Left hindlimb (tissue), 1 donor: ENCODE results near the gene STOML1.

Experiments used
- DNase-seq: peaks from one replicate; pipeline ENCODE4 v3.0.0-alpha.2; 2018

The STOML1 gene, protein sequence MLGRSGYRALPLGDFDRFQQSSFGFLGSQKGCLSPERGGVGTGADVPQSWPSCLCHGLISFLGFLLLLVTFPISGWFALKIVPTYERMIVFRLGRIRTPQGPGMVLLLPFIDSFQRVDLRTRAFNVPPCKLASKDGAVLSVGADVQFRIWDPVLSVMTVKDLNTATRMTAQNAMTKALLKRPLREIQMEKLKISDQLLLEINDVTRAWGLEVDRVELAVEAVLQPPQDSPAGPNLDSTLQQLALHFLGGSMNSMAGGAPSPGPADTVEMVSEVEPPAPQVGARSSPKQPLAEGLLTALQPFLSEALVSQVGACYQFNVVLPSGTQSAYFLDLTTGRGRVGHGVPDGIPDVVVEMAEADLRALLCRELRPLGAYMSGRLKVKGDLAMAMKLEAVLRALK

DNA sequence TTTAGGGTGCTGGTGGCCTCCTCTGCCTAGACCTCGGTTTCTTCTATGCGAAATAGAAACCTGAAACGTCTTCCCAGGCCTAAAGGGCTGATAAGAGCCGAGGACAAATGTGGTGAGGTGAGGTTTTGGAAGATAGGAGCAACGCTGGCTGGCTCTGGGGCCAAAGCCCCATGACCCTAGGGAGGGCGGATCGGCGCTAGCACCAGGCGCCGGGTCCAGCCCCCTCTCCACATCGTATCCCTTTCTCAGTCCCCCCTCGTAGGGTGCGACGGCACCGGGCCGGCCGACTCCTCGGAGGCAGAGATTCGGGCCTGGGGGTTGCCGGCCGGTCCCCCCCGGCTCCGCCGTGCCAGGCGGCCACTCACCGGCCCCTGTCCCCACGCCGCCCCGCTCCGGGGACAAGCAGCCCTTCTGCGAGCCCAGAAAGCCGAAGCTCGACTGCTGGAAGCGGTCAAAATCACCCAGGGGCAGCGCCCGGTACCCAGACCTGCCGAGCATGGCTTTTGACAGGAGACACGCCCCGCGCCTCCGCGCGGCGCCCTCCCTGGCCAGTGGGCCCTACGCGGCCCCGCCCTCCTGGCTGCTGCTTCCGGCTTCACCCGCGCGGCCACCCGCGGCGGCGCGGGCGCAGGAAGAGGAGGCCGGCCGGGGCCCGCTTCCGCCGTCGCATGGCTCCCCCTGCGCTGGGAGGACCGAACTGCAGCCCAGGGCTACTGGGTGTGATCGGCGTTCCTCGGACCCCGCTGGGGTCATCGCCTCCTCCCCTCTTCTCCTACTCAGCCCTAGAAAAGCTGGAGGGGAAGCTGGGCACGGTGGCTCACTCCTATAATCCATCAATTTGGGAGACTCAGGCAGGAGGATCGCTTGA, at the start of gene STOML1:
Gene STOML1 (minus strand): TSS at position 570 of the 868 bp plus-strand sequence. CDS start 72 bp downstream, at position 498.
- peak; percentile 93 for DNase-seq

DNA sequence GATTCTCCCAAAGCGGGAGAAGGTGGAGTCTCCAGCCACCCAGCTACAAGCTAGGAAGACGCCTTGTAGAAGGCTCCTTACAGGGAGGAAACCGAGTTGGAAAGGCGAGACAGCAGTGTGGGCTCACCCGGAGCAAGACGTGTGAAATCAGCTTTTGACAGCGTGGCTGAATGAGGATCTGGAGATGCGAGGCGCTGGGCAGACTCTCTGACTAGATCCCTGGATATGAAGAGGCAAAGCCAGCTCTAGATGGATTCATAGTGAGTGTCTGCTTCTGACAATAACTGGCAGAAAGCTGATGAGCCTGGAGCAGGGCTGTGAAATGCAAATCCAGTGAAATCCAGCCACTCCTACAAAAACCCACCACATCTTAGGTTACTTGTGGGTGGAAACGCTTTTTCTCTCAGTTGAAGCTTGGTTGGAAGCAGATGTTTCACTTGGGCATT, 49.2 kb upstream of the STOML1 start:
- no peak for DNase-seq

DNA sequence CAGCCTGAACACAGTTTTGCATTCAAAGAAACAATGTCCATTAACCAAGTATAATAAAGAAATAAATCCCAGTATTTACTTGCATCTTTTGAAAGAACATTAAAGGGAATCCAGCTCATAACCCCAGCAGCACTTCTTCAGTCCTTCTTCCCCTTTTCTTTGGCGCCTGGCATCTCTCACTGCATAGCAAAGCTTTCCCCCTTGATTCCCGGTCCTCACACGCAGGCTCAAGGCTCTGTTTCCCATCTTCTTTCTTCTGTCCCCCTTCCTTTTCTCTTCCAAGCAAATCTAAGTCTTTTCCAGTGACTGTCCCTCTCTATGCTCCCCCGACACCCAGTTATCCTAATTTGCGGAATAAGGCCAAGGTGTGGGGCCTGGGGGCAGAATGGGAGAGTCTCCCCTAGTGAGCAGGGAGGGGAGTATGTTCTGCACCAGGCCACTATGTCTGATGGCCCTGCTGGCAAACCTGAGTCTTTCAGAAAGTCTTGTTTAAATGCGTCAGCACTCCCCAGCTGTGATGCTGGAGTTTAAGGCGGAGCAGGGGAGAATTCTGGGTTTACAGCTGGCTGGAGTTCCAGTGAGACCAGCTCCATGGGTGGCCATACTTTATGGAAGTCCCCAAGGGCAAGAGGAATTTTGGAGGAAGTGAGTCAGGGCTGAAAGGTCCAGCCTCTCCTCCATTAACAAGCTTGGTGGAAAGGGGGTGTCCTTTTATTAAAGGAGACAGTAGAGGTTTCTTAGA, 48.2 kb upstream of the STOML1 start:
- DNase-seq: peak; percentile 73

DNA sequence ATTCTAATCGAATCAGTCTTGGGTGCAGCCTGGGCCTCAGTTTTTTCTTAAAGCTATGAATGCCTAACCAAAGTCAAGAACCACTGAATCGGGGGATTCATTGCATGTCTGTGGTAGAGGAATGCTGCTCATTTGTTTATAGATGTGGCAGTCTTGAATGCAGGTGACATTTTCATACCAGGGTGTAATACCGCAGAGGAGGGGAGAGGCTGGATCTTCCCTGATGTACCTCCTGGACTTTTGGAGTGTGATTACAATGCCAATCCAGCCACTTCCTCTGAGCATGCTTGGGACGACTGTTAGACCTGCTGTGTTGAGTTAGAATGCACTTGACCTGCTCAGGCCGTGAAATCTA, 47.5 kb upstream of the STOML1 start:
- DNase-seq: no peak

DNA sequence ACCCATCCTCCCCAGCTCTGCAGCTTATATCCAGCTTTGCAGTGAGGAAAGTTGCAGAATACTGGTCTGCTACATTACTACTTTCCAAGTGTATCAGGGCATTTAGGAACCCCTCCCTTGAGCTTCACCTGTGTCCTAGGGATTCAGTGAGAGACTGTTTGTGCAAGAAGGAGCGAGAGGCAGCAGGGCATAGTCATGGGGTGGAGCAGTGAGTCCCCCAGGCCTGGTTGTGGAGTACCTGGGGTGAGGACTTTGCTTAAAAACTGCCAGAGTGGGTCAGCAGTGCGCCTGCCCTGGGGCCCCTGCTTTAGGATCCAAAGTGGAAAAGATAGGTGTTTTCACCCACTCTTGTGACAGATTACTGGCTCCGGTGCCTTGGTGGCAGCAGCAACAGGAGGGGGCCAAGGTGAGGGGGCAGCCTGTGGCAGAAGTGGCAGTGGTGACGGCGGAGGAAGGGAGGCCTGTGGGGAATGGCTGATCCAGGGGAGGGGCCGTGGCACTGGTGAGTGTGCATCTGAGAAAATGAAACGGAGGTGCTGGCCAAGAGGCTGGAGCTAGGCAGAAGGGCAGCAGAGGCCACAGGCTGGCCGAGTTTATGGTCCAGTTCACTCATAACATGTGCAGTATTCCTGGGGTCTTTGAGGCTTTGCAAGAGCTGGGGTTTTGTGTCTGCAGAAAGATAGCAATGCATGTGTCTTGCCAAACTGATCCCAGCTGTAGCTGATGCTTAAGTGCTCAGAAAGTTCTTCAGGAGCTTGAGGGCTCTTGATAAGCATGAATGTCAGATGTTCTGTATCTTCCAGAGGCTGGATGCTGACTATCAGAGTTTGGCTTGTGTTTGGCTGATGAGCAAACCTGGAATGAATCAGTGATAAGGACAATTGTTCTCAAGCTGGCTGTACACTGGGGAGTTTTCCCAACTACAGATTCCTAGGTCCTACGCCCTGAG, 46.9 kb upstream of the STOML1 start:
- no peak for DNase-seq

DNA sequence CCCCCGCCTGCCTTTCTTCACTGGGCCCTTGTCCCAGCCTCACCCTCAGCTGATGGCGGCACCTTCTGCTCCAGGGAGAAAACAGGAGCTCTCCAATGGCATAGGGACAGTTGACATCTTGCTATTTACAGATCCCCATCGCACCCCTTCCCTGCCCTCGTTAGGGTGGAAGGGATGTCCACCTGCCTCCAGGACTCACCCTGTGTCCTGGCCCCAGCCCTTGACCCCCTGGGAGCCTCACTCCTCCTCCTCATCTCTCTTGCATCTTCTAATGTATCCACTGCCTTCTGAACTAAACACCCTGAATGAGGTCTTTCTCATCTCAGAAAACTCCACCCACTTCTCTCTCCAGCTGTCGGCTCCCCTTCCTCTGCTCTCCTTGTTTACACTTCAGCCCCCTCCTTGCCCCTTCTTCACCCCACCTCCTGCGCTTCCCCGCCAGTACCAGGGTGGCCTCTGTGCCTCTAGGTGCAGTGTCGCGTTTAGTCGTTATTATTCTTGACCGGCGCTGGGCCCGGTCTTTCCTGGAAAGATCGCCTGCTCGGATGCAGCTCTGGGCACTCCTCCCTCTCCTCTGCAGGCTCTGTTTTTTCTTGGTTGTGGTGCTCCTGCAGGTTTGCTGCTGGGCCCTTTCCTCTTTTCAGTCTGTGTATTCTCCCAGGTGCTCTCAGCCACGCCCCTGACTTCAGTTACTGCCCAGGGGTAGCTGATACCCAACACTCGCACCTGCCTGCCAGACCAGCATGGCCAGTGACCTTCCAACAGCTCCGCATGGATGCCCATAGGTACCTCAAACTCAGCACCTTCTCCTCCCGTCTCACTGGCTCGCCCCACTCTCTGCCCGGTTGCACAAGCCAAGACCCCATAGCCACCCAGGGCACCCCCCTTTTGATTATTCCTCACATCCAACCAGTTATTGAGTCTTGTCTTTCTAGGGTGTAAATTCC, 45.3 kb upstream of the STOML1 start:
- no peak for DNase-seq

DNA sequence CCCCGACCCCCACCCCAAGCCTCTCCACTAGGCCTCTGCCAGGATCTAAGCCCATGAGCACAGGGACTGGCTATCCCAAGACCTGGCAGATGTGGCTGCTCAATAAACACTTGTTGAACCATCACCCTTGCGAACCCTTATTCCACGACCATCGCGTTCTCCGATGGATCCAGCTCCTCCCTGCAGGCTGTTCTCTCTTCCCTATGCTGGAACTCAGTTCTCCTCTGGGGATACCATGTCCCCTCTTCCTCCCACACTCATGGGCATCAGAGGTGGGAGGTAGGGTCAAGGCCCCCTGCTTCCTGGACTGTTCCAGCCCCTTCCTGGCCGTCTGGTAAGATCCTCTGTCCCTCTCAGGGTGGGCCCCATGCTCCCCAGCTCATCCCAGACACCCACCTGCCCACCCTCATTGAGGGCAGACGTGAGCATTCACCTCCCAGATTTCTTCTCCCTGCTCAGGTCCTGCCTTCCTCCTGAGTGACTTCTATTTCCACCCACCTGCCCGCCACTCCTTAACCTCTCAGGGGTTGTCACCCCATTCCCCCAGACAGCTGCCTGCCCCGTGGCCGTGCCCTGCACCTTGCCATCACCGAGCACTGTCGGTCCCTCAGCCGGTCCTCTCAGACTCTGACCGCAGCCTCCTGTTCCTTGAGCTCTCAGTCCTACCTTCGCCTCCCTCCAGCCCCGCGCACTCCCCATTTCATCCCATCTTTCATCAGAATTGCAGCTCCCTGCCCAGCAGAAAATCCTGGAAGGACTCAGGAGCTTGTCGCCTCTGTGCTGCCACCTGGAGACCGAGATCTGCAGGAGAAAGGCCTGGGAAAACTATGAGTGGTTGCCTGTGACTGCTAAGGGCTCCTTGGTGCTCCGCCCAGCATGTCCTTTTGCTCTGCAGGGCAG, 44.4 kb upstream of the STOML1 start:
- no peak for DNase-seq

DNA sequence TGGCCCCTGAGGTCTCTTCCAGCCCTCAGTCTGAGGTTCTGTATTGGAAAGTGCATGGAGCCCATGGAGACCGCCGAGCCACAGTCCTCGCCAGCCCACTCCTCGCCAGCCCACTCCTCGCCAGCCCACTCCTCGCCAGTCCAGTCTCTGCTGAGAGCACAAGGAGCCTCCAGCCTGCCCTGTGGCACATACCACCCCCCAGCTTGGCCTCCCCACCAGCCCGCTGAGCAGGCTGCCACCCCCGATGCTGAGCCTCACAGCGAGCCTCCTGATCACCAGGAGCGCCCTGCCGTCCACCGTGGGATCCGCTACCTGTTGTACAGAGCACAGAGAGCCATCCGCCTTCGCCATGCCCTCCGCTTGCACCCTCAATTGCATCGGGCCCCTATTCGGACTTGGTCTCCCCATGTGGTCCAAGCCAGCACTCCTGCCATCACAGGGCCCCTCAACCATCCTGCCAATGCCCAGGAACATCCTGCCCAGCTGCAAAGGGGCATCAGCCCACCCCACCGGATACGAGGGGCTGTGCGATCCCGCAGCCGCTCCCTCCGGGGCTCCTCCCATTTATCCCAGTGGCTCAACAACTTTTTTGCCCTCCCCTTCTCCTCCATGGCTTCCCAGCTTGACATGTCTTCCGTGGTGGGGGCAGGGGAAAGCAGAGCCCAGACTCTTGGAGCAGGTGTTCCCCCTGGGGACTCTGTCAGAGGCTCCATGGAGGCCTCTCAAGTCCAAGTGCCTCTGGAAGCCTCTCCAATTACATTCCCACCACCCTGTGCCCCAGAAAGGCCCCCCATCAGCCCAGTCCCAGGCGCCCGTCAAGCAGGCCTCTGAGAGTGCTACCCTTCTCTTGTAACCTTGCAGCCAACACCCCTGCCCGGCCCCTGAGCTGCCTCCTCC, 43.3 kb upstream of the STOML1 start:
- no peak for DNase-seq

DNA sequence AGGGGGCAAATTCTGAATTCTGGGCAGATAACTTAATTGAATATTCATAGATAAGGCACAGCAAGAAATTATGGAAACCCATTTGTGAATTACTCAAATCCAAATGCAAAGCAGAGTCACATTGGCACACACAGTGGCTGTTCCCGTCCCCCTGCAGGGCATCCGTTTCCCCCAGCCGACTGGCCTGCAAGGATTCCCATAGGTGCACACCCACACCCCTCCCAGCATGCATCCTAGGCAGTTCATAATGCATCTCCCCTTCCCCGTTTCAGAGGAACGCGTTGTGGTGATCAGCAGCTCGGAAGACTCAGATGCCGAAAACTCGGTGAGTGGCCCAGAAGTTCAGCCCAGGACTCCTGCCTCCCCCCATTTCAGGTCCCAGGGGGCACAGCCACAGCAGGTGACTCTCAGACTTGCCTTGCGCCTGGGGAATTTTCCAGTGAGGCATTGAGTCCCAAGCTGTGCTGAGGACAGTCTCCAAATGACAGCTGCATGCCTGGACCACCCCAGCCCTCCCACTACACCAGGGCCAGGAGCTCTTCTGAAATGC, 42.2 kb upstream of the STOML1 start:
- DNase-seq: no peak

DNA sequence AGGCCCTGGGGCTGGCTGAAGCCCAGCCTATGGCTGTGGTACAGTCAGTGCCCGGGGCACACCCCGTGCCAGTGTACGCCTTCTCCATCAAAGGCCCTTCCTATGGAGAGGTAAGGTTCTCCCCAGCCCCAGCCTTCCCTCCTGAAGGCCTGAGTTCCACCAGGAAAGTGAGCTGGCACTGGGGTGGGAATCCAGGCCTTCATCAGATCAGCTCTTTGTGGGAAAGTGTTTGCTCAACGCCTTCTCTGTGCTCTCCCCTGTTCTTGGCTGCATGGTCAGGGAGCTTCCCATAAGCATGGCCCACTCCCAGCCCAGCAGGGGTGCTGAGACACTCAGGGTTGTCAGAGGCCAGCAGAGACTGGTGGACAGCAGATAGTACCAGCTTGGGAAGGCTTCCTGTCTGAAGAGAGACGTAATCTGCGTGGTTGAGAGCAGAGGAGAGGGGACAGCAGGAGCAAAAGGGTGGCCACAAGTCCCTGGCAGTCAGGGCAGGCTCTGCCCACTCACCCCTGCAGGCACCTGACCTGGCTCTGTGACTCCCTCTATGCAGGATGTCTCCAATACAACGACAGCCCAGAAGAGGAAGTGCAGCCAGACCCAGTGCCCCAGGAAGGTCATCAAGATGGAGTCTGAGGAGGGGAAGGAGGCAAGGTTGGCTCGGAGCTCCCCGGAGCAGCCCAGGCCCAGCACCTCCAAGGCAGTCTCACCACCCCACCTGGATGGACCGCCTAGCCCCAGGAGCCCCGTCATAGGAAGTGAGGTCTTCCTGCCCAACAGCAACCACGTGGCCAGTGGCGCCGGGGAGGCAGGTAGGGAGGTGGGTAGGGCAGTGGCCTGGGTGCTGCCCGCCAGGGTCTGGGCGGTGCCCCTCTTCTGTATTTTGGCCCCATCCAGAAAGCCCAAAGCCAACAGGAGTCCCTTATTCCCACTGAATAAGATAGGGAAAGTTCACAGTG, 40.8 kb upstream of the STOML1 start:
- no peak for DNase-seq

DNA sequence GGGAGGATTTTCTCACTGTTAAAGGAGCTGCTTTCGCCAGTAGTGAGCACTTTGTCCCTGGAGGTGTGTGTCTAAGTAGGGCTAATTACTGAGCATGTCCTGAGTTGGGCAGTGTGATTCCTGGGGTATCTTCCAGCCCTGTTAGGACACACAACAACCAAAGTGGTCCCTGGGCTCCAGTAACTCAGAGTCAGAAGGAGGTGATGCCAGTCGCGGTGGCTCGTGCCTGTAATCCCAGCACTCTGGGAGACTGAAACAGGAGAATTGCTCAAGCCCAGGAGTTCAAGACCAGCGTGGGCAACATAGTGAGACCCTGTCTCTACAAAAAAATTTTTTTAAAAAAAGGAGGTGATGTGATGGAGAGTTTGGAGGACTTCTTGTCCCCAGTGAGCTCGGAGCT, 40.0 kb upstream of the STOML1 start:
- no peak for DNase-seq

DNA sequence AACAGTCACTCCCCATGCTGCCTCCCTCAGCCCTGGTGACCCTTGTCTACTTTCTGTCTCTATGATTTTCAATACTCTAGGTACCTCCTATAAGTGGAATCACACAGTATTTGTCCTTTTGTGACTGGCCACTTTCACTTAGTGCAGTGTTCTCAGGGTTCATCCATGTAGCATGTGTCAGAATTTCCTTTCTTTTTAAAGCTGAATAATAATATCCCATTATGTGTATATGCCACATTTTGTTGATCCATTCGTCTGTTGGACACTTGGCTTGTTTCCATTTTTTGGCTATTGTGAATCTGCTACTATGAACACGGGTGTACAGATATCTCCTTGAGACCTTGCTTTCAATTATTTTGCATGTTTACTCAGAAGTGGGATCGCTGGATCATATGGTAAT, 36.6 kb upstream of the STOML1 start:
- DNase-seq: no peak

DNA sequence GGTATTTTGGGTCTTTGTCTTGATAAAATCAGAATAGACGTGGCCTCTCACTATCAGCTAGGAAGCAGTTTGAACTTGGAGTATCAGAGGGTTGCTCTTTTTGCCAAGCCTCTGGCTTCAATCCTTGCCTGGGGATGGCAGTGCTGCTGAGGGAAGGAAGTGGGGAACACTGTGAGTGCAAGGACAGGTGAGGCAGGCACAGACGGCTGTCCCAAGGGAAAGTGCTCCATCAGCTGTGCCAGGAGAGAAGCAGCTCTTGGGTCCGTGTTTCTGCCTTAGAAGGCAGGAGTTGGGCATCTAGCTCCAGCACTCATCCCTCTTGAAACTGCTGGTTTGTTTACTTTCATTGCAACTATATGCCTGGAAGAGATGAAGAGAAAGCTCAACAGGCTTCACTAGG, 35.6 kb upstream of the STOML1 start:
- no peak for DNase-seq

DNA sequence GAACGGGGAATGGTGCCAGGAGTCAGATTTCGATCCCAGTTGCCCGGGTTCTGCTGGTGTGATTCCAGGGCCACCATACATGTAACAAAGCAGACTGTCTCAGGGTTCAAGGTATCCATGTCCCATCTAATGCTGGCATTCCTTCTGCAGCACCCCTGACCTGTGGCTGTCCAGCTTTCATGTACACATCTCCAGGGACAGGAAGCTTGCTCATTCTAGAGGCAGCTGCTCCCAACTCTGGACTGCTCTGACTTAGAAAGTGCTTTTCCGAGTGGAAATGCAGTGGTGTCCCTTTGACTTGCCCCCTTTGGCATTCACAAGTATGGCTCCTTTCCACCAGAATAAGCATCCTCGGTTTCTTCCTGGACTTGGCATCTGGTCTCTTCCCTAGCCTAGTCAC, 33.3 kb upstream of the STOML1 start:
- DNase-seq: no peak

DNA sequence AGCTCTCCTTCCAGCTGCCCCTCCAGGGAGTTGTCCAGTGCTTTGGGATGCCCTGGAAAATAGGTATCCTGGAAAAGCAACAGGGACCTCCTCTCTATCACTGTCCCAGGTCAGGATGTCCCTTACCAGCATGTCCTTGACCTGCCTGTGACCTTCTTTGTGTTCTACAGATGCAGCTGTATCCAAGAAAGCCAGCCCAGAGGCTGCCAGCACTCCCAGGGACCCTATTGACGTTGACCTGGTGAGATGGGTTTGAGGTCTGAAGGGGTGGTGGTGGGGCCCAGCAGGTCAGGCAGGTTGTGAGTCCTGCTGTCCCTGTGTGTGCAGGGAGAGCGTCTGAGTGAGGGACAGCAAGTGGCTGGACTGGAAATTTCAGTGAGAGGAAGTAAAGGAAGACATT, 32.6 kb upstream of the STOML1 start:
- no peak for DNase-seq

DNA sequence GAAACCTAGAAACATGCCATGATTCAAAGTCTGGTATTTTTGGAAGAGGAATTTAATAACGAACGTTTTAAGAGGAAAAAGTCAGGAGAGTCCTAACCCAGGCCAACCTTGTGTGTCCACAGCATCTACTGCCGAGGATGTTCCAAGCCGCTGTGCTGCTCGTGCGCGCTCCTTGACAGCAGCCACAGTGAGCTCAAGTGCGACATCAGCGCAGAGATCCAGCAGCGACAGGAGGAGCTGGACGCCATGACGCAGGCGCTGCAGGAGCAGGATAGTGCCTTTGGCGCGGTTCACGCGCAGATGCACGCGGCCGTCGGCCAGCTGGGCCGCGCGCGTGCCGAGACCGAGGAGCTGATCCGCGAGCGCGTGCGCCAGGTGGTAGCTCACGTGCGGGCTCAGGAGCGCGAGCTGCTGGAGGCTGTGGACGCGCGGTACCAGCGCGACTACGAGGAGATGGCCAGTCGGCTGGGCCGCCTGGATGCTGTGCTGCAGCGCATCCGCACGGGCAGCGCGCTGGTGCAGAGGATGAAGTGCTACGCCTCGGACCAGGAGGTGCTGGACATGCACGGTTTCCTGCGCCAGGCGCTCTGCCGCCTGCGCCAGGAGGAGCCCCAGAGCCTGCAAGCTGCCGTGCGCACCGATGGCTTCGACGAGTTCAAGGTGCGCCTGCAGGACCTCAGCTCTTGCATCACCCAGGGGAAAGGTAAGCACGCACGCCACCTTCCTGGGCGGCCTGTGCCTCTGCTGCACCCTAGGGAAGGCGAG, 30.8 kb upstream of the STOML1 start:
- no peak for DNase-seq
